ENCODE results near the gene ACSL5.

The ACSL5 gene, protein sequence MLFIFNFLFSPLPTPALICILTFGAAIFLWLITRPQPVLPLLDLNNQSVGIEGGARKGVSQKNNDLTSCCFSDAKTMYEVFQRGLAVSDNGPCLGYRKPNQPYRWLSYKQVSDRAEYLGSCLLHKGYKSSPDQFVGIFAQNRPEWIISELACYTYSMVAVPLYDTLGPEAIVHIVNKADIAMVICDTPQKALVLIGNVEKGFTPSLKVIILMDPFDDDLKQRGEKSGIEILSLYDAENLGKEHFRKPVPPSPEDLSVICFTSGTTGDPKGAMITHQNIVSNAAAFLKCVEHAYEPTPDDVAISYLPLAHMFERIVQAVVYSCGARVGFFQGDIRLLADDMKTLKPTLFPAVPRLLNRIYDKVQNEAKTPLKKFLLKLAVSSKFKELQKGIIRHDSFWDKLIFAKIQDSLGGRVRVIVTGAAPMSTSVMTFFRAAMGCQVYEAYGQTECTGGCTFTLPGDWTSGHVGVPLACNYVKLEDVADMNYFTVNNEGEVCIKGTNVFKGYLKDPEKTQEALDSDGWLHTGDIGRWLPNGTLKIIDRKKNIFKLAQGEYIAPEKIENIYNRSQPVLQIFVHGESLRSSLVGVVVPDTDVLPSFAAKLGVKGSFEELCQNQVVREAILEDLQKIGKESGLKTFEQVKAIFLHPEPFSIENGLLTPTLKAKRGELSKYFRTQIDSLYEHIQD

DNA sequence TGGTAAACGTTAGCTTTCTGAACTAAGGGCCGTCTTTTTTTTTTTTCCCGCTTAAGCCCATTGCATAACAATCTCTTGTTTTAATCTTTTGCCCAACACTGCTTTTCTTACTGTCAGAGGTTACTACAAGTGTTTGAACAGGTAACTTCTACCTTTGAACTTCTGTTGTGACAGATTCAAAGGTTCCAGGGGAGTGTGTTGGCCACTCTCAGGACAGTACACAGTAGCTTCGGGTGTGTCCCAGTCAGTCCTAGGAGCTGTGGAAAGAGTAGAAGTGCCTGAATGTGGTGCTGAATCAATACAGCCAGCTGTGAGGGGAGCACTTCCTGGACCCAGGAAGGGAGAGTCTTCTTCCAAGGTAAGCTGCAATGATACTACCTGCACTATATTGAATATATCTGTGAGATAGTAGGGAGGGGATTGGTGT lies at the start of gene ACSL5:
Gene ACSL5 (plus strand): TSS at position 205 of the 427 bp plus-strand sequence. CDS start 20,831 bp downstream, outside the sequence.
- in situ Hi-C loops (cut with MboI; ENCODE audit: low sequenced_read_pairs), result no loop called here

DNA sequence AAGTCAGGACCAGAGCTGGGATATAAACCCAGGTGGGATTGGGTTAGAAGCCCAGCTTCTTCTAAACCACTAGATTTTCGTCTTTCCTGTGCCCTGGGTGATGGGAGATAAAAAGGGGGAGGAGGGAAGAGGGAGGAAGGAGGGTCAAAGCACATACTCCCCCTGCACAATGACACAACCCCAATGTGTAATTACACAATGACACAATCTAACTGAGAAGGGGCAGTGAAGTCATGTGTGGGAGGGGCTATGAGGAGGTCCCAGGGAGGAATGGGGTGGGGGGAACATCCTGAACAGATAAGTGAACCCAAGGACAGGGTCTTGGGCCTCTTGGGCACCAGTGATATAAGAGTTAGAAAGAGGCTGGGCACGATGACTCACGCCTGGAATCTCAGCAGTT lies 46.2 kb upstream of the ACSL5 start:
- in situ Hi-C loops (cut with MboI; ENCODE audit: low sequenced_read_pairs), result no loop called here

DNA sequence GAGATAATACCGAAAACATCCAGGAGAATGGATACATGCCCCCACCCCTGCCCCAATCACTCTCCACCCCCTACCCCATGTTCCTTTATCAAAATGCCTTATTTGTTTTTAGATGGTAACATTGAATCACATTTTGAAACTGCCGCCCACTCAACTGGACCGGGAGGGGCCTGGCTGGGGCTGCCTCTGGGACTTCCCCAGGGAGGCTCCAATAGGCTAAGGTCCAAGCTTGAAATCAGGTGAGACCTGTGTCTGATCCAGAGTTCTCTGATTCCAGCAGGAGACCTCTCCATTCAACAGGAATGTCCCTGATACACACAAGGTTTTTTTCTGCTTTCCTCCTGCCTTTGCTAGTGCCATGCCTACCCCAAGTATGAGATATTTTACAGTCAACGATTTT lies 43.8 kb upstream of the ACSL5 start:
- in situ Hi-C loops (cut with MboI; ENCODE audit: low sequenced_read_pairs), result no loop called here

DNA sequence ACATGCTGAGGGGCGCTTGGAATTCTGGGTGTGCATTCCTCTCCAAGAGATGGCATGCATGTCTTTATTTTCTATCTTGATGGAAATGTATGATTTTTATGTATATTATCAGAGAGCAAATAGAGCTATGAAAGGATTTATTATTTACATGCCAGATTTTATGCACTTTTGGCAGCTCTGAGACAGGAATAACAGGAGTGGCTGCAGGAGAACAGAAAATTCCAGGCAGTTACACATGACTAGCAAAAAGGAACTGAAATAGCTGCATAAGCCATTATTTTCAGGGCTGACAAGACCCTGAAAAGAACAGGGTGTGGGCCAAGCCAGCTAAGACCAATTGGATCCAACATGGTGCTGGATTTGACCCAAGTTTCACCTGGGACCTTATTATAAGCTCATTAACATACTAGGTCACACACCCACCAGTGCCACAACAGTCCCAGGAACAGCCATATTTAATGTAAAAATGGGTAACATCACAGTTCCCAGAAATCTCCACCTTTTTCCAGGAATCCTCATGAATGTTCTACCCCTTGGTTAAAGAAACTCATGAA lies 43.2 kb upstream of the ACSL5 start:
- in situ Hi-C loops (cut with MboI; ENCODE audit: low sequenced_read_pairs), result no loop called here

DNA sequence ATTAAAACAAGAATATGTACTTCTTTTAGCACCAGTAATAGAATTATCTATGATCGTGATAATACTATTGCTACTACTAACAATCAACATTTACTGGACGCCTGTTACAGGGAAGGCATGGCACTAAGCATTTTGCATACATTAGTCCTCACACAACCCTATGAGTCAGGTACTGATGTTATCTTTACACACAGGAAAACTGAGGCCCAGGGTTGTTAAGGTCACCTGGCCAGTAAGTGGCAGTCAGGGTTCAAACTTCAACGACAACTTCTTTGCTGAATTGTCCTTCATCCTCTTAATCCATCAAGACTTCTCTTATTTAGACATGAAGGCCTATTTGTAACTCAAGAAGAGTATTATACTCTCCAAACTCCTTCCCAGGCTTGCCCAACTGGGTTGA lies 41.9 kb upstream of the ACSL5 start:
- in situ Hi-C loops (cut with MboI; ENCODE audit: low sequenced_read_pairs), result no loop called here

DNA sequence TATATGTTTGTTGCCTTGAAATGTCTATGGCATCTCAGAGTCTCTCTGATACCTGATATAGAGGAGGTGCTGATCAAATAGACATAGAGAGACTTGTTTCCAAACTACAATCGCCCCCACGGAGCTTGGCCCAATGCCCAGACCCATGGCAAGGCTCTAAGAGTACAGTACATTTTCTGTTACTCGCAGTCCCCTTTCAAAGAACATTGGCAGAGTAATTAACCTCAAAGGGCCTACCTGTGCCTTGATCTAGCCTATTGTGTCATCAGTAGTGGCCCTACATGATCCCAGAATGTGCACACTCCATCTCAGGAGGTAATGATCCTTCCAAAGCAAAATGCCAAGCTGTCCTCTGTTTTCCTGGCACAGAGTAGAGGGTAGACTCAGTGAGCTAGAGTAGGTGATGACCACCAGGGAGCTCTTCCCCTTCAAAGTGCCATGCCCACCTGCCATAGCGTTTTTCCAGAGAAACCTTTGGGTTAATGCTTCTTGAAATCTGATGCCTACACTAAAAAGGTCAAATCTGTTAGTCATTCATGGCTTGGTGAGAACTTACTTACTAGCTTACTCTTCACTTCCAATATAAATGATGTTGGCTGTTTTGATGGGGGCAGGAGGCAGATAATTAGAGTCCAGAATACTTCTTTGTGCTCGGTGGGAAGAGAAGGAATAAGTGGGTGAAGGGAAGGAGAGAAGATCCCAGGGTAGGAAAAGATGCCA lies 41.2 kb upstream of the ACSL5 start:
- in situ Hi-C loops (cut with MboI; ENCODE audit: low sequenced_read_pairs), result no loop called here

DNA sequence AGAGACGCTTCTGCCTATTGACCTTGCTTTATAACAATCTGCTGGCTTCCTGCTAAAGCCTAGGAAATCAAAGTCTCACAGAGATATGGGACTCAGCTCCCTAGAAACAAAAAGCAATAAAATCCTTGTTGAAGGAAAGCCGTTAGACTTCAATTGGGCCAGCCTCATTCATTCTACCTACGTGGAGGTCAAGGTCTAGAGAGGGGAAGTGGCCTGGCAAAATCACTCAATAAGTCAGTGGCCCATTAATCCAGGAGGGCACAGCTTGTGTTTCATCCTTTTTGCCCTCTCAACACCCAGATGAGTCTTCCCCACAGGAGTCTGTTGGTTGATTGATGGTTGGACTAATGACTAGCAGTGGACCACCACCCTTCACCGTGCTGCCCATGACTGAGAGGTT lies 40.5 kb upstream of the ACSL5 start:
- in situ Hi-C loops (cut with MboI; ENCODE audit: low sequenced_read_pairs), result no loop called here

DNA sequence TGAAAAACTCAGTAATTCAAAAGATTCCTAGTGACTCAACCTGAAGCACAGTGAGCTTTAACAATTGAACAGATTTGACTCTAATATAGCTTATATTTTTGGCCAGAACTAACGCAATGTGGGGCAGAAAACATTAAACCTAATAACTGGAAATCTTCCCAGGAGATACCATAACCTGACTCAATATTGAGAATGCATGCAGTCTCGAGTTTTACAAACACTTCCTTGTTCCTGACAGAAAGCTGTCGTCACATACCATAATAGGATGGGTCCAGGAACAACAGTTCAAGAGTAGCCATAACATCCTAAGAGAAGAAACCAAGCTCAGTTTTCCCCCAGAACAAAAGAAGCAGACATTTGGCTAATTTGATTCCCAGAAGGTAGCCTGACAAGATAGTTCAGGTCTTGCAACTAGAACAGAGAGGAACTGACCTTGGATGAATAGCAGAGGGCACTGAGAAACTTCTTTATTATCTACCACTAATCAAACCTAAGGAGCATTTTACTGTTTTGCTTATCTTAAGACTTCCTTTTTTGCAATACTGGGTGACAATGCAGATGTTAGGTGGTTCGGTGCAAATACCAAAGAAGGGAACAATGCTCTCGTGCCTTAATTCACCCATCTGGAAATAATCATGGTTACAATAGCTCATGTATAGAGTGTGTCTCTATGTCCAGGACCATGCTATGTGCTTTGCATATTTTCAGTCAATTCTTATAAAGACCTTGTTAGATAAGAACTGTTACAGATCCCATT lies 38.6 kb upstream of the ACSL5 start:
- in situ Hi-C loops (cut with MboI; ENCODE audit: low sequenced_read_pairs), result no loop called here

DNA sequence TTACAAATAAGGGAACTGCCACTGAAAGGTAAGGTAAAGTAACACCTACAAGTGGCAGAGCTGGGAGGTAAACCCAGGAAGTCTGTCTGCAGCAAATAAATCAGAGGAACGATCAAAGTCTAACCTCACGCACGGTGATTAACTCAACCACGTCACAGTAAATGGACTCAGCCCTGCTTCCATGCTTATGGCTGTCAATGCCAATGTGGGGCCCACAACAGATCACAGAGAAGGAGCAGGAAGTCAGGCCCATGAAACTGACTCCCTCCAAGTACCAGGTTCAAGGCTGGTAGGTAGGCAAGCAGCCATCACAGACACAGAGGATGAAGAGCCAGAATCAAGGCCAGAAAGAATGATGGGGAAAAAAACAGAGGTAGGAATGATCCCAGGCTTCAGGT lies 38.0 kb upstream of the ACSL5 start:
- in situ Hi-C loops (cut with MboI; ENCODE audit: low sequenced_read_pairs), result no loop called here

DNA sequence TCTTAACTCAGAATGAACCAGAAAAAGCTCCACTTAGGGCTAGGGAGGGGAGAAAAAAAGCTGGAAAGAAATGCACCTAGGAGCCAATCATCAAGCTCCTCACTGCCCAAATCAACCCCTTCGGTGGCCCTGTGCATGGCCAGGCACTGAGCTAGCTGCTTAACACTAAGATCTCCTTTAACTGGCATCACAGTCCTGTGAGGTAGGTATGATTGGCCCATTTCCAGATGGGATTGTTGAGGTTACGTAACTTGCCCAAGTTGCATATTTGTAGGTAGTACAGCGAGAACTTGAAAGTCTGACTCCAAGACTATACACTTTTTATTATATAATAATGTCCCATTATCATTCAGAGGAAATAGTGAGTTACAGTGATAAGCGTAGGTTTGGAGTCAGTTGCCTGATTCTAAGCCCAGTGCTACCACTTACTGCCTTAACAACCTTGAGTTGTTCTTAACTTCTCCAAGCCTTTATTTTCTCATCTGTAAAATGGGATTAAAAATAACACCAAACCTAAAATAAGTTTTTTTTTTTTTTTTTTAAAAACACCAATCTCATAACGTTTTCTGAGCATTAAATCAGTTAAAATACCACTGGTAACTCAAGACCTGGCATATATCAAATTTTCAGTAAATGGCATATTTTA lies 37.2 kb upstream of the ACSL5 start:
- in situ Hi-C loops (cut with MboI; ENCODE audit: low sequenced_read_pairs), result no loop called here

DNA sequence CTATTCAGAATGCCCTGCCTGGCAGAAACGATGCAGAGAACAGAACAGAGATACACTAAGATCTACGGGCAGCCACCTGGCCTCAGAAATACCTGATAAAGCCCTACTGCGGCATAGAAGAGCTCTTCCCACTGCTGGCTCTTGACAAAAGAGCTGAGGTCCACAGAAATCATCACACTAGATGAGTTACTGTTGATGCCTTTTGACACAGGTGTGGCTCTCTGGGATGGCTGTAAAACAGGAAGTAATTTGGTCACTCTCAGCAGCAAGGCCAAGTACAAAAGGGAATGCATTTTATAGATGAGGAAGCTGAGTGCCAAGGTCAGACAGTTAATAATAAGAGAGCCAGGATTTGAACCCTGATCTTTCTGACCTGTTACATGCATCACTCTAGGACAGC lies 35.0 kb upstream of the ACSL5 start:
- in situ Hi-C loops (cut with MboI; ENCODE audit: low sequenced_read_pairs), result no loop called here

DNA sequence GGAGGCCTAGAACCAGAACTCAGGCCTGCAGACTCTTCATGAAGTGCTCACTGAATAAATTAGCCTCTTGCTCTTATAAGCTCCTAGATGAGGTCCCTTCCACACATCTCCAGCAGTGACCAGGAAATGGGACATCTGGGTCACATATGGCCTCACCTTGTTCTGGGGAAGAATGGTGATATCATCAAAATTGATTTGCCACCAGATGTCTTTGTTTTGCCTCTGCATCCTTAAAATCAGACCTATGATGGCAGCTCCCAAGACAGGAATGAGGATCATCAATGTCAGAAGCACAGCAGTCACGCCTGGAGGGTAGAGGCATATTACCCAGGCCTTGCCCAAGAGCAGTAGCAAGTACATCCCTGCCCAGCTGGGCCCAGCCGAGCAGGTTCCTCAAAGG lies 33.3 kb upstream of the ACSL5 start:
- in situ Hi-C loops (cut with MboI; ENCODE audit: low sequenced_read_pairs), result no loop called here

DNA sequence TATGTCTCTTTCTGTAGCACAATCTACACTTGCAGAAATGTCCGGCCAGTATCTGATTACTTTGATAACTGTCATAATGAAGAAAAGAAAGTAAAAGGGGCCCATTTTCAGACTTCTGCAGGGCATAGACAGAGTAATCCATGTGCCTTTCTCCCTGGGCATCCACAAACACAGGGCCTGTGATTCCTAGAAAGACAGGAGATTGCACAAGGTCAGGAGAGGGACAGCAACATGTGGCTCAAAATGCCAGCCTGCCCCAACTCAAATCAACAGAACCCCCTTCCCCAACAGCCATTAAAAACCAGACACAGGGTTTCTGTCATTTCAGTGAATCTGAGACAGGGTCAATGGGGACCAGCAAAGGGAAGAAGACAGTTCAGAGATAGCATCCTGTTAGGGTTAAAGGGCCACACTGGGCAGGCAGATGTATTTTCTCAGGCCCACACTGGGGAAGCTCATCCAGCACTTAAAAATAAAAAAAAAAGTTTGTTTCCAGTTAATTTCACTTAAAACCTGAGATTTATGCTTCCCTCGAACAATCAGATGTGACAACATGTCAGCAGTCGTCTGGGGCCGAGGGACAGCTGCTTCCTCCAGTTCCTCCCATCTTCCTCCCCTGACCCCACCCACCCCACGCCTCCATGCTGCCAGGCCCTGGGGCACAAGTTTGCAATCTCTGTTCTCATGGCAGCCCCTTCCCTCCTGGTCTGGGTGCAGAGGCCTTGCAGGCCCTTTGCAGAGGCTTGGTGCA lies 30.7 kb upstream of the ACSL5 start:
- in situ Hi-C loops (cut with MboI; ENCODE audit: low sequenced_read_pairs), result no loop called here

DNA sequence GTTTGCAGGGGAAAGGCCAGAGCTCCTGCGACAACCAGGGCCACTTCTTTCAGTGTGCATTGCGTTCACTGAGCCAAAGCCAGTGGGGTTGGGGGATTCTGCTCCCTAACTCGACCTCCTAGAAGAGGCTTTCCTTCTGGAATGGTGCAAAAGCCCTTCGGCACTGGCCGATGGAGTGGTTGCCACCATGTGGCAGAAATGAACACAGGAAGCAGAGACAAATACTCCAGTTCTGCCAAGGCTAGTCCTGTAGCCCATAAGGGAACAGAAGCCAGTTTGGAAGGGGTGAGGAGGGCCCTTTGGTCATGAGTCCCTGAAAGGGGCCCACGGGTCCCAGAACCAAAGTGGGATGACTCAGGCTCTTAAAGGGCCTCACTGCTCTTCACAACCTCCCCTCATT lies 29.7 kb upstream of the ACSL5 start:
- in situ Hi-C loops (cut with MboI; ENCODE audit: low sequenced_read_pairs), result no loop called here

DNA sequence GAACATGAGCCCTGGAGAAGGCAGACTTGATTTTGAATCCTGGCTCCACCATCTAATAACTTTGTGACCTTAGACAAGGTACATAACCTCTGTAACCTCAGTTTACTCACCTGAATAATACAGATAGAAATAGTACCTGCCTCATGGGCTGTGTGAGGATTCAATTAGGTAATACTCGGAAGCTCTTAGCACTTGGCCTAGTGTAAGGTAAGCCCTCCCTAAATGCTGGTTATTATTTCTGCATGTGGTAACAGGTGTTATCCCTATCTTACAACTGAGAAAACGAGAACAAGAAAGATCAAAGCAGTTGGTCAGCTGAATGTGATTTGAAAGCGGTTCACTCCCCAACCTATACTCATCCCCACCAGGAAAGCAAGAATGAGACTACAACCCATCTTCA lies 28.7 kb upstream of the ACSL5 start:
- in situ Hi-C loops (cut with MboI; ENCODE audit: low sequenced_read_pairs), result no loop called here

DNA sequence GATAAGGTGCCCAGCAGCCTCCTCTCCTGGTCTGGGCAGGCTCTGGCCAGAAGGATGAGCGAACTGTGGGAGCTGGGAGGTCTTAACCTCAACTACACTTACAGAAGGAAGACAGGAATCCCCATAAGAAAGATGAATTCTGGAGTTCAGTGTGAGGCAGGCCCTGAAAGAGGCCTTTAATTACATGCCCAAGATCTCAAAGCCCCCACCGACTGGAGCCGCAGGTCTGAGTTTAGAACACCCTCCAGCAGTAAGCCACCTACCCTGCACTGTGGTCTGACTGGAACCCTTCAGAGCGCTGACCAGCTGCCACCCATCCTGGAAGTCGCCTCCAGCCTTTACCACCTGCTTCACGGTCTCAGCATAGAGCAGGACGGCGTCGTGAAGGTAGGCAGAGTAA lies 28.2 kb upstream of the ACSL5 start:
- in situ Hi-C loops (cut with MboI; ENCODE audit: low sequenced_read_pairs), result no loop called here

DNA sequence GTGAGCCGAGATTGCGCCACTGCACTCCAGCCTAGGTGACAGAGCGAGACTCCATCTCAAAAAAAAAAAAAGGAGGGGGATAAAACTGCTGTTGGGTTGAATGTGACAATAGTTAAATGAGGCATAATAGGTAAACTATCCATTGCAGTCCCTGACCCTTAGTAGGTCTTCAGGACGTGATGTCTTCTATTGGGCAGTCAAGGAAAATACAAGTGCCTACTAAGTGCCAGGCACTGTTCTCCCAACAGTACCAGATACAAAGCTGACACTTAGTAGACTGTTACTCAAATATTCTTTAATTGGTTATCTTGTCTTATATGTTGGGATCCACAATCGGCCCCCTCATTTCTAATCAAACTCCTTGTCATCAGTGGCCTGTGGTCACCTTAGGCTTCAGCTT lies 27.1 kb upstream of the ACSL5 start:
- in situ Hi-C loops (cut with MboI; ENCODE audit: low sequenced_read_pairs), result no loop called here

DNA sequence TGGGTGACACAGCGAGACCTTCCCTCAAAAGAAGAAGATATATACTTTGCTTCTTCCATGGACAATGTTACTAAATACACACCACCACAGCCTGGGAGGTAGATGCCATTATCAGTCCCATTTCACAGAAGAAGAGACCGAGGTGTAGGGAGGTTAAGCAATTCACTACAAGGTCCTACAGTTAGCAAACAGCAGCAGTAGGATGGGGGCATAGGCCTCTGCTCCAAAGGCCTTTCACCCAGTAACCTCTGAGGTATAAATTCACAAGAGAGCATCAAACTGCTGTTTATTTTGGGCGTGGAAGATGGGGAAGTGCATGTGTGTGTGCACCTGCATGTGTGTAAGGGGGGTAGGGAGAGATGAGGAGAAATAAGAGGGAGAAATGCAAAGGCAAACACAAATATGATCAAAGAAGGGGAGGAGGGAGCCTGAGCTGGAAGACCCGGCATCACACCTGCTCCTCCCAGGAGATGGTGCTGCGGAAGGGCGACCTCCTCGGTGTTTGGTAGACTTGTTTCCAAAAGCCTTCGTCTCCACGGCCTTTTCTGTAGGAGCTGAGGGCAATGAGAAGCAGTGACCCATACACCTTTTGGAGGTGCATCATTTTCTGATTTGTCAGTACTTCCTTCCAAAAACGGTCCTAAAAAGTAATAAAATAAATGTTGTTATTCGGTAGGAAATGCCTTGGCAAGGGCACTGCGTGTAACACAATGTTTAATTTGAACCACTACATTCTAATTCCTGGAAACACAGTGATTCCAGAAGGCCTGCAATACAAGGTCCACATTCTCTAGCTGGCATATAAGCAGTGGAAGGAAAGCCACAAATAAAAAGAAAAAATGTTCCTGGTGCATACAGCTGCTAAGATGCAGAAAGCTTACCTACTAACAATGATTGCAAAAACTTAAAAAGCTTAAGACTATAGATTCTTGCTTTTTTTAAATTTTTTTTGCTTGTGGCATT lies 25.9 kb upstream of the ACSL5 start:
- in situ Hi-C loops (cut with MboI; ENCODE audit: low sequenced_read_pairs), result no loop called here
